ENCODE results near the gene KATNAL1.

KATNAL1 gene

GRCh38 chr13:30307194-30307970, at the start of gene KATNAL1:
Gene KATNAL1 (minus strand): TSS chr13:30307551. CDS start chr13:30283777, 23,774 bp downstream.
- peak; percentile 43 to 50 for DNase-seq (ENCODE audit: low read depth in 2 of 2)

- DNase-seq (ENCODE audit: low read depth in 2 of 2), result no peak
Measured at GRCh38 chr13:30355839-30356238, 48.5 kb upstream of the KATNAL1 start.

GRCh38 chr13:30355384-30355699, 48.0 kb upstream of the KATNAL1 start:
- DNase-seq (ENCODE audit: low read depth in 2 of 2), result no peak

GRCh38 chr13:30354493-30355383, 47.4 kb upstream of the KATNAL1 start:
- DNase-seq (ENCODE audit: low read depth in 2 of 2), result no peak

GRCh38 chr13:30353471-30354215, 46.3 kb upstream of the KATNAL1 start:
- DNase-seq (ENCODE audit: low read depth in 2 of 2), result no peak

- no peak for DNase-seq (ENCODE audit: low read depth in 2 of 2)
Measured at GRCh38 chr13:30353060-30353459, 45.7 kb upstream of the KATNAL1 start.

GRCh38 chr13:30352121-30352520, 44.8 kb upstream of the KATNAL1 start:
- DNase-seq (ENCODE audit: low read depth in 2 of 2), result no peak

- DNase-seq (ENCODE audit: low read depth in 2 of 2), result no peak
Measured at GRCh38 chr13:30346789-30347167, 39.4 kb upstream of the KATNAL1 start.

GRCh38 chr13:30346153-30346788, 38.9 kb upstream of the KATNAL1 start:
- DNase-seq (ENCODE audit: low read depth in 2 of 2), result peak in 1 of 2 donors; percentile 27

- DNase-seq (ENCODE audit: low read depth in 2 of 2), result no peak
Measured at GRCh38 chr13:30345426-30346100, 38.2 kb upstream of the KATNAL1 start.

GRCh38 chr13:30341815-30342570, 34.6 kb upstream of the KATNAL1 start:
- no peak for DNase-seq (ENCODE audit: low read depth in 2 of 2)

- no peak for DNase-seq (ENCODE audit: low read depth in 2 of 2)
Measured at GRCh38 chr13:30340331-30341250, 33.2 kb upstream of the KATNAL1 start.

GRCh38 chr13:30339738-30340330, 32.5 kb upstream of the KATNAL1 start:
- DNase-seq (ENCODE audit: low read depth in 2 of 2), result no peak

- DNase-seq (ENCODE audit: low read depth in 2 of 2), result no peak
Measured at GRCh38 chr13:30338952-30339351, 31.6 kb upstream of the KATNAL1 start.

GRCh38 chr13:30338331-30338851, 31.0 kb upstream of the KATNAL1 start:
- no peak for DNase-seq (ENCODE audit: low read depth in 2 of 2)

GRCh38 chr13:30337061-30337610, 29.8 kb upstream of the KATNAL1 start:
- no peak for DNase-seq (ENCODE audit: low read depth in 2 of 2)

- no peak for DNase-seq (ENCODE audit: low read depth in 2 of 2)
Measured at GRCh38 chr13:30334663-30335386, 27.5 kb upstream of the KATNAL1 start.

- no peak for DNase-seq (ENCODE audit: low read depth in 2 of 2)
Measured at GRCh38 chr13:30333616-30334015, 26.3 kb upstream of the KATNAL1 start.

Data from stimulated activated CD8-positive, alpha-beta memory T cell treated with anti-CD3 and anti-CD28 coated beads, Interleukin-7, amount 100 ng/mL, for 1 hour (primary cell).